ENCODE data around the gene DAPK1. TPM values are rescaled to one million over a fixed set of nuclear protein-coding genes. Genes with fewer than 3 reads are reported as not detected.

Gene DAPK1
- total RNA-seq (2013; cell fraction: nucleolus; rRNA removed) = 289 and 314 TPM in 2 replicates
- total RNA-seq (2014; rRNA removed) (54.7 and 57.5 TPM in 2 replicates), total RNA-seq (2014; rRNA removed; fragmentation: Illumina TruSeq; extraction: Trizol) (44.1 and 46.1 TPM in 2 replicates), total RNA-seq (2021) (94.7 and 96.7 TPM in 2 replicates), polyA plus RNA-seq (2011; rRNA removed) (31.4 and 41.3 TPM in 2 replicates), polyA plus RNA-seq (2014; fragmentation: Illumina TruSeq; extraction: Trizol) (43.6 and 48.4 TPM in 2 replicates), polyA plus RNA-seq (2014; fragmentation: Nextera tagmentation; extraction: Ambion mirVana) (10 to 100 TPM in 1 of 2 experiments, 1 to 10 TPM in 1; 8.2 to 10.4 TPM), polyA plus RNA-seq (2014; rRNA removed) (48.2 and 56.5 TPM in 2 replicates), polyA plus RNA-seq (2016; fragmentation: Nextera tagmentation; extraction: Ambion mirVana) (10 to 100 TPM; 55.5 to 56.0 TPM), polyA minus RNA-seq (2011; rRNA and poly(A)+ RNA removed) (88.0 and 110 TPM in 2 replicates), Bru-seq, nascent RNA (percentile 94 among the genes with signal in this experiment), BruChase-seq, experiment 1, labeled RNA remaining after a 6-hour chase (percentile 95 among the genes with signal in this experiment), BruChase-seq, experiment 2, labeled RNA remaining after a 2-hour chase (percentile 93 among the genes with signal in this experiment)
- polyA plus RNA-seq (2011; ENCODE audit: low read depth) = 14.1 TPM
- 22.3 and 23.6 TPM in 2 replicates for polyA plus RNA-seq (2011; cell fraction: cytosol; rRNA removed)
- polyA plus RNA-seq (2011; cell fraction: nucleus; rRNA removed) = 127 and 131 TPM in 2 replicates
- 24.5 and 32.2 TPM in 2 replicates for polyA plus RNA-seq (2012)
- polyA minus RNA-seq (2011; cell fraction: cytosol; rRNA and poly(A)+ RNA removed) = 13.4 and 14.3 TPM in 2 replicates
- 88.4 and 117 TPM in 2 replicates for polyA minus RNA-seq (2011; cell fraction: nucleus; rRNA and poly(A)+ RNA removed)
- long read RNA-seq, experiment 1, partial matches to known transcripts = 2 of 6 reads
- long read RNA-seq, experiment 1, other reads (novel, unspliced or antisense) = 2 of 6 reads
- long read RNA-seq, experiment 2, partial matches to known transcripts = 10 of 18 reads
- long read RNA-seq, experiment 2, other reads (novel, unspliced or antisense) = 4 of 18 reads

- peaks cover 56% of the 10 kb centered on the region for H3K79me2 ChIP-seq (ENCODE audit: control insufficient read depth, insufficient read depth, low read length)
- RAD21 ChIA-PET (ENCODE audit: unreplicated experiment) = interaction anchor here (0.6 to 3.9 kb wide), 18 partner anchors 15 to 161 kb away, joined by 3 to 59 read pairs (median 4); no protein-coding TSS in a partner anchor
- H3K9ac ChIP-seq (ENCODE audit: control insufficient read depth, insufficient read depth, low read length) = peak within 1 kb of the TSS; percentile 87
- CTCF ChIA-PET = interaction anchor here (0.7 to 2.0 kb wide), 18 partner anchors 9 to 166 kb away, joined by 3 to 14 read pairs (median 4); no protein-coding TSS in a partner anchor
- under 1% methylated on average over 54 of the region's 55 CpGs for whole genome bisulfite sequencing (ENCODE audit: insufficient coverage, insufficient replicate concordance, low lambda C conversion rate, missing lambda C conversion rate)
- H4K20me1 ChIP-seq (ENCODE audit: control insufficient read depth, insufficient read depth) = no peaks in the 10 kb centered on the region
- H3K4me3 ChIP-seq = peak within 1 kb of the TSS; percentile 82
- SMC1A ChIA-PET (ENCODE audit: uncharacterized antibody, unreplicated experiment) = interaction anchor here (0.6 to 4.6 kb wide), 21 partner anchors 11 to 165 kb away, joined by 3 to 43 read pairs (median 4); no protein-coding TSS in a partner anchor
- no peaks in the 10 kb centered on the region for H3K27me3 ChIP-seq (replicated peaks in 1 of 2; ENCODE audit: control insufficient read depth in 2 of 2, insufficient read depth in 2 of 2, low read length in 1 of 2)
- in situ Hi-C loops (cut with MboI) (no loop called here), intact Hi-C loops (cut with micrococcal nuclease; ENCODE audit: unreplicated experiment) (loop anchor here (1.0 to 2.0 kb wide), 2 partner anchors 33 to 161 kb away; no protein-coding TSS in a partner anchor)
- no TSS peak for BruUV-seq (replicated peaks)
- POLR2A ChIA-PET = interaction anchor here (0.7 to 4.2 kb wide), 9 partner anchors 14 to 311 kb away, joined by 3 to 32 read pairs (median 6); no protein-coding TSS in a partner anchor
- H3K27ac ChIP-seq (ENCODE audit: control insufficient read depth, insufficient read depth) = peak within 1 kb of the TSS; percentile 85
- peak within 1 kb of the TSS; percentile 62 for H3K4me2 ChIP-seq (ENCODE audit: control insufficient read depth, insufficient read depth)
- 0 out of 4 replicates have a peak, but pooled peaks cover 0 to 3% of the 10 kb centered on the region in 2 experiments for H3K36me3 ChIP-seq (ENCODE audit: control insufficient read depth in 2 of 2, insufficient read depth in 2 of 2, low read length in 1 of 2)
- H3K4me1 ChIP-seq (ENCODE audit: control insufficient read depth, insufficient read depth, low read length) = peaks cover 11% of the 10 kb centered on the region
- FAIRE-seq (no peak), DNase-seq (ENCODE audit: low read depth, low spot score) (no peak), ATAC-seq (peak; percentile 75)
- H2AFZ ChIP-seq (ENCODE audit: control insufficient read depth, low read depth, low read length) = peak within 1 kb of the TSS; percentile 74
- no peaks in the 10 kb centered on the region for H3K9me3 ChIP-seq (replicated peaks; ENCODE audit: control insufficient read depth, insufficient read depth, low read length)
- TF ChIP-seq CUX1 (IDR thresholded peaks at IDR 0.05; ENCODE audit: insufficient replicate concordance, low read depth, low read length) = no peak
- TF ChIP-seq ATF7 (IDR thresholded peaks at IDR 0.05; ENCODE audit: low read depth) = no peak
- TF ChIP-seq USF1 (IDR thresholded peaks at IDR 0.05; ENCODE audit: borderline replicate concordance, extremely low read length, insufficient read depth, low read depth, low read length) = no peak
- no peak for TF ChIP-seq CHD2 (IDR thresholded peaks at IDR 0.05; ENCODE audit: borderline replicate concordance, low read depth, low read length)
- peak; percentile 90 for TF ChIP-seq GATAD2B (conservative IDR thresholded peaks at IDR 0.05; ENCODE audit: low read depth)
- peak; percentile 51; the same call in 1 of the 2 replicates for TF ChIP-seq ZNF217 (IDR thresholded peaks at IDR 0.05)
- TF ChIP-seq WRNIP1 (IDR thresholded peaks at IDR 0.05; ENCODE audit: borderline replicate concordance, low read depth, low read length) = no peak
- peak; percentile 41 for TF ChIP-seq RELA (IDR thresholded peaks at IDR 0.05; ENCODE audit: borderline replicate concordance, partially characterized antibody)
- no peak for TF ChIP-seq SIX5 (IDR thresholded peaks at IDR 0.05; ENCODE audit: low read depth, low read length, severe bottlenecking)
- TF ChIP-seq TARDBP (IDR thresholded peaks at IDR 0.05; ENCODE audit: borderline replicate concordance) = no peak
- peak; percentile 31 for TF ChIP-seq KLF5 (IDR thresholded peaks at IDR 0.05; ENCODE audit: partially characterized antibody)
- TF ChIP-seq SMARCA5 (IDR thresholded peaks at IDR 0.05) = peak; percentile 77
Observed at GRCh38 chr9:87497604-87498045, at the start of gene DAPK1. Gene DAPK1, plus strand, starts transcription at chr9:87497867. Its CDS starts 1,211 bp downstream, at chr9:87499078.
